GM19438 (cell line): ENCODE measurements around the gene IL13.
"Not testable (repeated sequence)": the region's sequence is repeated elsewhere in the genome, so short reads cannot be mapped to it uniquely, and the experiment has no call there.

Experiments
- ATAC-seq: cut with Tn5 transposase; IDR thresholded peaks from one replicate; pipeline ENCODE4 v1.9.1; 2021; ENCODE audit warnings: low read depth; ENCODE audit not compliant: unreplicated experiment

IL13 gene

DNA sequence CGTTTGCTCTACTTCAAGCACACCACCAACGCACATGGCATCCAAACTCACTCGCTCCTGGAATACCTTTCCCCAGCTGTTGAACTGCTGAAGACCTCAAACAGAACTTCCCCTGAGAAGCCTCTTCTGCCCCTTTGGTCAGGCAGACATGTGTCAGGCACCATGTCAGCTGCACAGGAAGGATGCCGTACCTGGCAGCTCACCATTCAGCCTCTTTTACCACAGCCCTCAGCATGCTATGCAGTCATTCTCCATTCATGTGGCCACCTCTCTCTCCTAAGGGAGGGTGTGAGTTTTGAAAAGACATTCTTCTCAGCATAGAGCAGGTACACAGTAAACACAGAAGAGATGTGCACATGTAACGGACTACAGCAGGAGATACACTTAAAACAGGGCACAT is 30.0 kb downstream of the IL13 start:
- no peak for ATAC-seq

DNA sequence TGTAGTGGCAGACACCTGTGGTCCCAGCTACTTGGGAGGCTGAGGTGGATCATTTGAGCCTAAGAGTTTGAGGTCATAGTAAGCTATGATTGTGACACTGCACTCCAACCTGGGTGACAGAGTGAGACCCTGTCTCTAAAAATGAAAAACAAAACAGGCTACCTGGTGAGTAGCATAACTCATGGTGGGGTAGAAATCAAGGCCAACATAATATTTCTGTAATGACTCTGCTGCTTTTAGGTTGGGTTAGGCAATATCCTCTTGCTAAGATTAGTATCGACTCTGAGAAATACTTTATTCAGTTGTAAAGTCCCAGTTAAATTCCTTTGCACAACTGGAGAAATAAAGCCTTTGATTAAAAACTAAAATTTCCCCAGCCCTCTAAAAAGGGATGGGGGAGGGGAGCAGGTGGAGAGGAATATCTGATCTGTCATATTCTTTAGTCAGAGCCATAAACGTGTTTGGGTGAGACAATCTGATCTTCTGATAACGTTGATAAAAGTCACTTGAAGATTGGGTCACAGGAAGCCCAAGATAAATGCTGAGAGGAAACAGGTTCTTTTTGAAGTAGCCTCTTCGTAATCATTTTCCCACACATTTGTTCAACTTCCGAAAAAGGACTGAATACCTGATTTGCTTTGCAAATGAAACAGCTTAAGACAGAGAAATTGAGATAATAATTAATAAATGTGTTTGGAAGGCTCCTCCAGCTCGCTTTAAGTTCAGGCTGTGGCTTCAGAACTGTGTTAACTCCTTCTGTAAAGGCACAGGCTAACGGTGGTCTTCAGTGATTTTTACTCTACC is 30.8 kb downstream of the IL13 start:
- ATAC-seq, result no peak

GRCh38 chr5:132689513-132689912 is 31.5 kb downstream of the IL13 start:
- ATAC-seq, result no peak

GRCh38 chr5:132690156-132690555 is 32.2 kb downstream of the IL13 start:
- ATAC-seq, result no peak

- not testable (repeated sequence) for ATAC-seq
Measured at GRCh38 chr5:132691755-132692631, 34.0 kb downstream of the IL13 start.

GRCh38 chr5:132692632-132692967 is 34.6 kb downstream of the IL13 start:
- ATAC-seq, result no peak

GRCh38 chr5:132695956-132696355 is 38.0 kb downstream of the IL13 start:
- no peak for ATAC-seq

GRCh38 chr5:132704875-132705274 is 46.9 kb downstream of the IL13 start:
- ATAC-seq, result no peak

DNA sequence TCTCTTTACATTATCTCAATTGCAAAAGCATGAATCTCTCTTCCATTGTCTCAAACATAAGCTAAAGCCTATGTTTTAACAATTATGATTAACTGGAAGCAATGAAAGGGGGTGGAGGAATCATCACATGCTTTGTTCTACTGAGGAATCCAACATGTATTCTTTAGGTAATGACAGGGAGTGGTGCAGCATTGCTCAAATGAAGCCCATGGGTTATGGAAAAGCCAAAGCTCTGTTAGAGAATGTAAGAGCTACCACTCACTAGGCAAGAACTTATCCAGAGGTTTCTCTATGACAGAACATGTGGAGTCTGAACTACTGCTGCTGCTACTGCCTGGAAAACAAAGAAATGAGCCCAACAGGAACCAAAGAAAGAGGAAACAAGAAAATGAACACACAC is 50.7 kb downstream of the IL13 start:
- no peak for ATAC-seq
